GM12878 (cell line): ENCODE data around the gene ZC3H8. TPM values are rescaled to one million over a fixed set of nuclear protein-coding genes. Genes with fewer than 3 reads are reported as not detected.

Experiments used
- ATAC-seq: fragments of 200-7000 bp; cut with Tn5 transposase; 3 replicates; pipeline ENCODE4 v1.9.1; 2020; ENCODE audit warnings: mild to moderate bottlenecking, moderate library complexity
- BruUV-seq: library from RNA; stranded (reverse); fragments of 400-500 nt; replicated peaks from 2 replicates; lab custom pipeline; 2021; lab: Mats Ljungman, UMichigan
- CTCF ChIA-PET: fragments of 300-600 bp; sonication (Branson Sonifier 250); formaldehyde crosslinking; extraction: SDS; loops from one replicate; lab custom pipeline; 2021; ENCODE audit warnings: inconsistent platforms; lab: Yijun Ruan, JAX
- POLR2A ChIA-PET: fragments of 350-600 bp; formaldehyde crosslinking; extraction: SDS; loops from one replicate; lab custom pipeline; 2021; ENCODE audit warnings: inconsistent platforms; lab: Charles Lee
- RAD21 ChIA-PET: fragments of 300-600 bp; sonication (Branson Sonifier 250); formaldehyde crosslinking; loops from one replicate; lab custom pipeline; 2023; ENCODE audit warnings: antibody characterized with exemption; ENCODE audit not compliant: unreplicated experiment; lab: Charles Lee
- SMC1A ChIA-PET: fragments of 300-600 bp; sonication (Branson Sonifier 250); formaldehyde crosslinking; loops from one replicate; lab custom pipeline; 2023; ENCODE audit not compliant: unreplicated experiment, uncharacterized antibody; lab: Charles Lee
- DNase-seq: peaks from one replicate; pipeline ENCODE4 v3.0.0-alpha.2; 2011; ENCODE audit warnings: low read depth, low spot score
- FAIRE-seq: peaks from 3 replicates; lab custom pipeline; 2011; peaks lifted over from hg19 to GRCh38; lab: Jason Lieb, UNC
- H2AFZ ChIP-seq: 2 replicates; pipeline ENCODE4 v1.6.0; 2011; ENCODE audit warnings: low read depth, low read length, control low read depth; ENCODE audit not compliant: control insufficient read depth
- H3K27ac ChIP-seq: 2 replicates; pipeline ENCODE4 v1.5.1; 2011; ENCODE audit warnings: control low read depth; ENCODE audit not compliant: control insufficient read depth, insufficient read depth
- H3K27me3 ChIP-seq, 2 experiments: replicated peaks in 1 of 2; 2 replicates each; pipeline versions ENCODE4 v1.6.0 to v1.6.1; 2011; ENCODE audit warnings: low read length in 1 of 2; ENCODE audit not compliant: control insufficient read depth in 2 of 2, insufficient read depth in 2 of 2
- H3K36me3 ChIP-seq, 2 experiments: 2 replicates each; pipeline ENCODE4 v1.5.1; 2011; ENCODE audit warnings: low read length in 1 of 2; ENCODE audit not compliant: control insufficient read depth in 2 of 2, insufficient read depth in 2 of 2
- H3K4me1 ChIP-seq: 2 replicates; pipeline ENCODE4 v1.6.1; 2011; ENCODE audit warnings: mild to moderate bottlenecking, low read length, moderate library complexity, mixed read lengths; ENCODE audit not compliant: control insufficient read depth, insufficient read depth
- H3K4me2 ChIP-seq: 2 replicates; pipeline ENCODE4 v1.6.0; 2011; ENCODE audit warnings: control low read depth; ENCODE audit not compliant: control insufficient read depth, insufficient read depth
- H3K4me3 ChIP-seq: fragments of 200-600 bp; sonication (generic); 2 replicates; pipeline ENCODE4 v1.5.1; 2016
- H3K79me2 ChIP-seq: 2 replicates; pipeline ENCODE4 v1.6.0; 2011; ENCODE audit warnings: low read length; ENCODE audit not compliant: control insufficient read depth, insufficient read depth
- H3K9ac ChIP-seq: 2 replicates; pipeline ENCODE4 v1.8.0; 2011; ENCODE audit warnings: low read length, control low read depth, mixed read lengths; ENCODE audit not compliant: control insufficient read depth, insufficient read depth
- H3K9me3 ChIP-seq: replicated peaks from 3 replicates; pipeline ENCODE4 v1.5.1; 2011; ENCODE audit warnings: mild to moderate bottlenecking, low read length; ENCODE audit not compliant: control insufficient read depth, insufficient read depth
- H4K20me1 ChIP-seq: 2 replicates; pipeline ENCODE4 v1.6.0; 2011; ENCODE audit not compliant: control insufficient read depth, insufficient read depth
- BCL3 ChIP-seq: IDR thresholded peaks from 2 replicates; pipeline ENCODE4 v1.6.1; 2011; ENCODE audit warnings: borderline replicate concordance, low read depth, mild to moderate bottlenecking, moderate library complexity, low read length; ENCODE audit not compliant: insufficient read depth, poor library complexity, severe bottlenecking
- CHD4 ChIP-seq: fragments of 200-600 bp; sonication (generic); IDR thresholded peaks from 2 replicates; pipeline ENCODE4 v1.6.1; 2016; ENCODE audit warnings: mild to moderate bottlenecking
- FOXK2 ChIP-seq: fragments of 450-650 bp; IDR thresholded peaks from 2 replicates; pipeline ENCODE4 v1.6.1; 2017; ENCODE audit warnings: mild to moderate bottlenecking, moderate library complexity
- GATAD2B ChIP-seq: fragments of 450-650 bp; conservative IDR thresholded peaks from 2 replicates; pipeline ENCODE4 v1.6.1; 2017; ENCODE audit warnings: low read depth, mild to moderate bottlenecking, moderate library complexity
- HDGF ChIP-seq: fragments of 450-650 bp; IDR thresholded peaks from 2 replicates; pipeline ENCODE4 v1.6.1; 2016; ENCODE audit warnings: antibody characterized with exemption
- KAT2A ChIP-seq: conservative IDR thresholded peaks from 2 replicates; pipeline ENCODE4 v1.6.1; 2011; ENCODE audit warnings: low read depth, low read length; ENCODE audit not compliant: control insufficient read depth
- NRF1 ChIP-seq: conservative IDR thresholded peaks from 2 replicates; pipeline ENCODE4 v1.6.1; 2011; ENCODE audit warnings: mild to moderate bottlenecking, low read depth, low read length, improper control_type of control experiment
- PKNOX1 ChIP-seq: fragments of 450-650 bp; IDR thresholded peaks from 2 replicates; pipeline ENCODE4 v1.6.1; 2016; ENCODE audit warnings: mild to moderate bottlenecking
- POLR2A ChIP-seq: IDR thresholded peaks from 2 replicates; pipeline ENCODE4 v1.6.1; 2011; ENCODE audit warnings: low read depth, mild to moderate bottlenecking, low read length
- POU2F2 ChIP-seq: IDR thresholded peaks from 3 replicates; pipeline ENCODE4 v1.6.1; 2011; ENCODE audit warnings: low read depth, mild to moderate bottlenecking, low read length, borderline replicate concordance
- RELB ChIP-seq: fragments of 450-650 bp; IDR thresholded peaks from 2 replicates; pipeline ENCODE4 v1.6.1; 2017; ENCODE audit warnings: low read depth, mild to moderate bottlenecking, moderate library complexity
- SREBF1 ChIP-seq: IDR thresholded peaks from 2 replicates; pipeline ENCODE4 v1.6.1; 2012; ENCODE audit warnings: mild to moderate bottlenecking, low read length
- WGBS: methylation state at CpG from one replicate; pipeline ENCODE4 v1.1.6; 2016; ENCODE audit warnings: low lambda C conversion rate; ENCODE audit not compliant: insufficient replicate concordance, insufficient coverage; ENCODE audit errors: missing lambda C conversion rate; 5-methylcytosine and 5-hydroxymethylcytosine counted together
- in situ Hi-C: fragments of 300-500 bp; cut with MboI; formaldehyde crosslinking; loops from 9 replicates; pipeline ENCODE4 v1.14.3; 2018; ENCODE audit warnings: mixed read lengths
- intact Hi-C: fragments of 100-400 bp; cut with micrococcal nuclease; formaldehyde crosslinking; loops from one replicate; pipeline ENCODE4 v1.14.2; 2022; ENCODE audit not compliant: unreplicated experiment
- polyA plus RNA-seq, 11 experiments: library from polyadenylated mRNA; depleted of rRNA in 4 of 11; unstranded in 6 of 11; stranded (reverse) in 5 of 11; fragments of >200 nt; fragmentation: Nextera tagmentation in 4 of 11; fragmentation: Illumina TruSeq in 1 of 11; extraction: Ambion mirVana in 4 of 11; extraction: Trizol in 1 of 11; gene quantifications; 1 replicate in 1 of 11; 2 replicates in 10 of 11; pipeline versions ENCODE4 v1.2.1 to v1.2.3, GENCODE V29; 2011 to 2016; ENCODE audit warnings: inconsistent platforms in 2 of 11, missing spikeins in 2 of 11, low read depth in 1 of 11
- total RNA-seq, 4 experiments: library from RNA; depleted of rRNA in 3 of 4; stranded (reverse); fragments of >200 nt in 3 of 4; fragmentation: Illumina TruSeq in 1 of 4; extraction: Trizol in 1 of 4; gene quantifications; 2 replicates each; pipeline versions ENCODE4 v1.2.1 to v1.2.3, GENCODE V29; 2013 to 2021
- TF ChIP-seq, protein P1 (sequence below): fragments of 450-650 bp; formaldehyde crosslinking; IDR thresholded peaks from 2 replicates; pipeline ENCODE4 v1.5.0; 2022; ENCODE audit warnings: mild to moderate bottlenecking, missing genetic modification characterization
- TF ChIP-seq, protein P2 (sequence below): fragments of 450-650 bp; IDR thresholded peaks from 2 replicates; pipeline ENCODE4 v1.6.1; 2017; ENCODE audit warnings: mild to moderate bottlenecking, moderate library complexity

Gene ZC3H8
- total and polyA plus RNA-seq, 10 of the 15 experiments (the other 5 are each of a cell fraction or from before 2014, with no cell fraction given): 9.9 to 28.4 (median 19.5) TPM

DNA sequence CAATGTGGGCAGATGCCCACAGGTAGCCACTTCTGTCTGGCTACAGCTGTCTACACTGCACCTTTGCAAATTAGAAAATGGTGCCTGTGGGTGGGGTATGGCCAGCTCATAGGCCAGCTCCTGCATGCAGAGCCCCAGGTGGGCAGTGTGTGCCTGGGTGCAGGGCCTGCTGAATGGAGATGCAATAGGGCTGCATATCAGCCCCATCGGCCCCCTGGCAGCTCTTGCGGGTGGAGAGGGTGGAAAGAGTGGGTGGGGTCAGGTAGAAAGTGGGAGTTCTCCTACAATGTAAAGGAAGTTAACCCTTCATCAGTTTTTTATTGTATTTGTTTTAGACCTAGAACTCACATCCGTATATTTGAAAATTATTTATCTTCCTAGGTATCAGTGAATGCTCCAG lies 79.5 kb downstream of the ZC3H8 start:
- Histone ChIP-seq H4K20me1 (no peaks in the 10 kb centered on the region), H3K79me2 (no peaks in the 10 kb centered on the region), H3K27ac (no peak overlapping the region), H3K4me1 (no peaks in the 10 kb centered on the region), H3K36me3 (no peaks in the 10 kb centered on the region), H2AFZ (no peak overlapping the region), H3K27me3 (no peaks in the 10 kb centered on the region), H3K4me3 (no peak overlapping the region), H3K4me2 (no peak overlapping the region), H3K9ac (no peak overlapping the region), H3K9me3 (no peaks in the 10 kb centered on the region)
- 93% methylated on average over 3 of the region's 3 CpGs for WGBS
- BruUV-seq: no TSS peak
- intact Hi-C loops: no loop called here
- FAIRE-seq (no peak), ATAC-seq (no peak), DNase-seq (no peak)
- POLR2A ChIA-PET: no interaction called here
- CTCF ChIA-PET: interaction anchor here (1.4 kb wide), 1 partner anchor 27 kb away, joined by 3 read pairs; no protein-coding TSS in a partner anchor
- RAD21 ChIA-PET: no interaction called here
- SMC1A ChIA-PET: no interaction called here
- in situ Hi-C loops: no loop called here
- TF ChIP-seq SREBF1 (no peak), KAT2A (no peak), PKNOX1 (no peak), GATAD2B (no peak), POU2F2 (no peak), HDGF (no peak), CHD4 (no peak), NRF1 (no peak), POLR2A (no peak), BCL3 (no peak), RELB (no peak), FOXK2 (no peak)
- TF ChIP-seq, protein P1, sequence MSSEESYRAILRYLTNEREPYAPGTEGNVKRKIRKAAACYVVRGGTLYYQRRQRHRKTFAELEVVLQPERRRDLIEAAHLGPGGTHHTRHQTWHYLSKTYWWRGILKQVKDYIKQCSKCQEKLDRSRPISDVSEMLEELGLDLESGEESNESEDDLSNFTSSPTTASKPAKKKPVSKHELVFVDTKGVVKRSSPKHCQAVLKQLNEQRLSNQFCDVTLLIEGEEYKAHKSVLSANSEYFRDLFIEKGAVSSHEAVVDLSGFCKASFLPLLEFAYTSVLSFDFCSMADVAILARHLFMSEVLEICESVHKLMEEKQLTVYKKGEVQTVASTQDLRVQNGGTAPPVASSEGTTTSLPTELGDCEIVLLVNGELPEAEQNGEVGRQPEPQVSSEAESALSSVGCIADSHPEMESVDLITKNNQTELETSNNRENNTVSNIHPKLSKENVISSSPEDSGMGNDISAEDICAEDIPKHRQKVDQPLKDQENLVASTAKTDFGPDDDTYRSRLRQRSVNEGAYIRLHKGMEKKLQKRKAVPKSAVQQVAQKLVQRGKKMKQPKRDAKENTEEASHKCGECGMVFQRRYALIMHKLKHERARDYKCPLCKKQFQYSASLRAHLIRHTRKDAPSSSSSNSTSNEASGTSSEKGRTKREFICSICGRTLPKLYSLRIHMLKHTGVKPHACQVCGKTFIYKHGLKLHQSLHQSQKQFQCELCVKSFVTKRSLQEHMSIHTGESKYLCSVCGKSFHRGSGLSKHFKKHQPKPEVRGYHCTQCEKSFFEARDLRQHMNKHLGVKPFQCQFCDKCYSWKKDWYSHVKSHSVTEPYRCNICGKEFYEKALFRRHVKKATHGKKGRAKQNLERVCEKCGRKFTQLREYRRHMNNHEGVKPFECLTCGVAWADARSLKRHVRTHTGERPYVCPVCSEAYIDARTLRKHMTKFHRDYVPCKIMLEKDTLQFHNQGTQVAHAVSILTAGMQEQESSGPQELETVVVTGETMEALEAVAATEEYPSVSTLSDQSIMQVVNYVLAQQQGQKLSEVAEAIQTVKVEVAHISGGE (CRISPR knock-in tag): no peak
- TF ChIP-seq, protein P2, sequence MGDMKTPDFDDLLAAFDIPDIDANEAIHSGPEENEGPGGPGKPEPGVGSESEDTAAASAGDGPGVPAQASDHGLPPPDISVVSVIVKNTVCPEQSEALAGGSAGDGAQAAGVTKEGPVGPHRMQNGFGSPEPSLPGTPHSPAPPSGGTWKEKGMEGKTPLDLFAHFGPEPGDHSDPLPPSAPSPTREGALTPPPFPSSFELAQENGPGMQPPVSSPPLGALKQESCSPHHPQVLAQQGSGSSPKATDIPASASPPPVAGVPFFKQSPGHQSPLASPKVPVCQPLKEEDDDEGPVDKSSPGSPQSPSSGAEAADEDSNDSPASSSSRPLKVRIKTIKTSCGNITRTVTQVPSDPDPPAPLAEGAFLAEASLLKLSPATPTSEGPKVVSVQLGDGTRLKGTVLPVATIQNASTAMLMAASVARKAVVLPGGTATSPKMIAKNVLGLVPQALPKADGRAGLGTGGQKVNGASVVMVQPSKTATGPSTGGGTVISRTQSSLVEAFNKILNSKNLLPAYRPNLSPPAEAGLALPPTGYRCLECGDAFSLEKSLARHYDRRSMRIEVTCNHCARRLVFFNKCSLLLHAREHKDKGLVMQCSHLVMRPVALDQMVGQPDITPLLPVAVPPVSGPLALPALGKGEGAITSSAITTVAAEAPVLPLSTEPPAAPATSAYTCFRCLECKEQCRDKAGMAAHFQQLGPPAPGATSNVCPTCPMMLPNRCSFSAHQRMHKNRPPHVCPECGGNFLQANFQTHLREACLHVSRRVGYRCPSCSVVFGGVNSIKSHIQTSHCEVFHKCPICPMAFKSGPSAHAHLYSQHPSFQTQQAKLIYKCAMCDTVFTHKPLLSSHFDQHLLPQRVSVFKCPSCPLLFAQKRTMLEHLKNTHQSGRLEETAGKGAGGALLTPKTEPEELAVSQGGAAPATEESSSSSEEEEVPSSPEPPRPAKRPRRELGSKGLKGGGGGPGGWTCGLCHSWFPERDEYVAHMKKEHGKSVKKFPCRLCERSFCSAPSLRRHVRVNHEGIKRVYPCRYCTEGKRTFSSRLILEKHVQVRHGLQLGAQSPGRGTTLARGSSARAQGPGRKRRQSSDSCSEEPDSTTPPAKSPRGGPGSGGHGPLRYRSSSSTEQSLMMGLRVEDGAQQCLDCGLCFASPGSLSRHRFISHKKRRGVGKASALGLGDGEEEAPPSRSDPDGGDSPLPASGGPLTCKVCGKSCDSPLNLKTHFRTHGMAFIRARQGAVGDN: no peak
